ENCODE data around the gene ARL17B.
"Not testable (repeated sequence)": the region's sequence is repeated elsewhere in the genome, so short reads cannot be mapped to it uniquely, and the experiment has no call there.

ARL17B gene

GRCh38 chr17:46361755-46362154 lies at the start of gene ARL17B:
Gene ARL17B (minus strand): TSS chr17:46361766. CDS start chr17:46358397, 3,369 bp downstream.
- peak; percentile 81 for FAIRE-seq

- FAIRE-seq = not testable (repeated sequence)
Measured at GRCh38 chr17:46409864-46410263, 48.3 kb upstream of the ARL17B start.

- not testable (repeated sequence) for FAIRE-seq
Measured at GRCh38 chr17:46407155-46407554, 45.6 kb upstream of the ARL17B start.

GRCh38 chr17:46401033-46401787 lies 39.6 kb upstream of the ARL17B start:
- not testable (repeated sequence) for FAIRE-seq

- not testable (repeated sequence) for FAIRE-seq
Measured at GRCh38 chr17:46400543-46400942, 39.0 kb upstream of the ARL17B start.

GRCh38 chr17:46399993-46400392 lies 38.4 kb upstream of the ARL17B start:
- FAIRE-seq = not testable (repeated sequence)

GRCh38 chr17:46396292-46396691 lies 34.7 kb upstream of the ARL17B start:
- not testable (repeated sequence) for FAIRE-seq

GRCh38 chr17:46393702-46394101 lies 32.1 kb upstream of the ARL17B start:
- not testable (repeated sequence) for FAIRE-seq

GRCh38 chr17:46385491-46385890 lies 23.9 kb upstream of the ARL17B start:
- FAIRE-seq = not testable (repeated sequence)

- not testable (repeated sequence) for FAIRE-seq
Measured at GRCh38 chr17:46383118-46383517, 21.6 kb upstream of the ARL17B start.

GRCh38 chr17:46373418-46373817 lies 11.9 kb upstream of the ARL17B start:
- not testable (repeated sequence) for FAIRE-seq

GRCh38 chr17:46372236-46373229 lies 11.0 kb upstream of the ARL17B start:
- FAIRE-seq = not testable (repeated sequence)

- FAIRE-seq = not testable (repeated sequence)
Measured at GRCh38 chr17:46367520-46367919, 6.0 kb upstream of the ARL17B start.

GRCh38 chr17:46361145-46361735 lies 326 bp downstream of the ARL17B start:
- FAIRE-seq = not testable (repeated sequence)

GRCh38 chr17:46353856-46354255 lies 7.7 kb downstream of the ARL17B start:
- FAIRE-seq = not testable (repeated sequence)

GRCh38 chr17:46349060-46349459 lies 12.5 kb downstream of the ARL17B start:
- not testable (repeated sequence) for FAIRE-seq

GRCh38 chr17:46348345-46348744 lies 13.2 kb downstream of the ARL17B start:
- FAIRE-seq = not testable (repeated sequence)

- not testable (repeated sequence) for FAIRE-seq
Measured at GRCh38 chr17:46342131-46342530, 19.4 kb downstream of the ARL17B start.

- FAIRE-seq = not testable (repeated sequence)
Measured at GRCh38 chr17:46341220-46341619, 20.3 kb downstream of the ARL17B start.

- not testable (repeated sequence) for FAIRE-seq
Measured at GRCh38 chr17:46294831-46295230, 66.7 kb downstream of the ARL17B start, which contains the start of gene LRRC37A. Gene LRRC37A (plus strand): TSS chr17:46295131. CDS start chr17:46295134, 3 bp downstream.

- FAIRE-seq = not testable (repeated sequence)
Measured at GRCh38 chr17:46291618-46292017, 69.9 kb downstream of the ARL17B start.

- not testable (repeated sequence) for FAIRE-seq
Measured at GRCh38 chr17:46290906-46291546, 70.5 kb downstream of the ARL17B start.

Data from islet of Langerhans (tissue), 1 donor.